Esophagus muscularis mucosa (tissue), 4 donors: ENCODE measurements around the gene MDM1. TPM values are rescaled to one million over a fixed set of nuclear protein-coding genes. Genes with fewer than 3 reads are reported as not detected.

ENCODE experiments used
- DNase-seq: peaks from one replicate; pipeline ENCODE4 v3.0.0-alpha.2; 2017; ENCODE audit errors: extremely low spot score
- H3K27ac ChIP-seq, 4 donors: fragments of 200-600 bp; sonication (generic); replicated peaks in 1 of 4; 1 replicate in 3 of 4; 2 replicates in 1 of 4; pipeline ENCODE4 v1.5.1; 2016 to 2019; ENCODE audit warnings: mild to moderate bottlenecking in 1 of 4
- H3K27me3 ChIP-seq, 4 donors: fragments of 200-600 bp; sonication (generic); one replicate each; pipeline versions ENCODE4 v1.5.1 to v1.6.0; 2016 to 2019
- H3K36me3 ChIP-seq, 4 donors: fragments of 200-600 bp; sonication (generic); one replicate each; pipeline ENCODE4 v1.5.1; 2016 to 2019
- H3K4me1 ChIP-seq, 4 donors: fragments of 200-600 bp; sonication (generic); one replicate each; pipeline ENCODE4 v1.5.1; 2016 to 2019
- H3K4me3 ChIP-seq, 4 donors: fragments of 200-600 bp; sonication (generic); 1 replicate in 2 of 4; 2 replicates in 2 of 4; pipeline ENCODE4 v1.5.1; 2016 to 2019; ENCODE audit warnings: mild to moderate bottlenecking in 4 of 4, moderate library complexity in 1 of 4
- H3K9me3 ChIP-seq, 4 donors: fragments of 200-600 bp; sonication (generic); 1 replicate in 3 of 4; 2 replicates in 1 of 4; pipeline ENCODE4 v1.5.1; 2016 to 2019
- CTCF ChIP-seq, 3 experiments: fragments of 200-600 bp in 2 of 3; fragments of 450-650 bp in 1 of 3; sonication (generic) in 2 of 3; IDR thresholded peaks; one replicate each; pipeline ENCODE4 v1.5.1; 2017 to 2019; ENCODE audit warnings: antibody characterized with exemption in 3 of 3, mild to moderate bottlenecking in 2 of 3, moderate library complexity in 1 of 3
- EP300 ChIP-seq: sonication (generic); formaldehyde crosslinking; IDR thresholded peaks from one replicate; pipeline ENCODE4 v1.6.1; 2017; ENCODE audit warnings: antibody characterized with exemption
- POLR2A ChIP-seq: fragments of 450-650 bp; IDR thresholded peaks from one replicate; pipeline ENCODE4 v1.6.1; 2017; ENCODE audit warnings: antibody characterized with exemption, moderate library complexity, mild to moderate bottlenecking, low read depth
- POLR2AphosphoS5 ChIP-seq, 2 donors: sonication (generic); formaldehyde crosslinking; IDR thresholded peaks; one replicate each; pipeline ENCODE4 v1.6.1; 2017; ENCODE audit warnings: antibody characterized with exemption in 2 of 2
- WGBS: methylation state at CpG from one replicate; pipeline ENCODE4 v1.1.5; 2018; 5-methylcytosine and 5-hydroxymethylcytosine counted together
- intact Hi-C: fragments of 100-400 bp; cut with DNase I; formaldehyde crosslinking; loops from one replicate; pipeline ENCODE4 v1.15.1; 2023
- total RNA-seq, 4 donors: library from RNA; depleted of rRNA; stranded (reverse); fragments of >200 nt; gene quantifications; one replicate each; pipeline versions ENCODE4 v1.1.0 to v1.2.1, GENCODE V29; 2016

The MDM1 gene
- total RNA-seq, 4 donors from 2014 or later: 11.3 to 33.2 (median 14.7) TPM

GRCh38 chr12:68264857-68265256, 67.3 kb downstream of the MDM1 start:
- Histone ChIP-seq H3K27ac (no peak overlapping the region), H3K4me3 (no peak overlapping the region), H3K36me3 (no peaks in the 10 kb centered on the region), H3K9me3 (no peaks in the 10 kb centered on the region), H3K27me3 (no peaks in the 10 kb centered on the region), H3K4me1 (no peaks in the 10 kb centered on the region)
- WGBS: 87% methylated on average over 2 of the region's 2 CpGs
- intact Hi-C loops: no loop called here
- DNase-seq: no peak
- no peak for TF ChIP-seq EP300
- TF ChIP-seq POLR2A: no peak
- no peak for TF ChIP-seq CTCF (IDR thresholded peaks at IDR 0.05)
- TF ChIP-seq POLR2AphosphoS5 (IDR thresholded peaks at IDR 0.05): no peak

GRCh38 chr12:68264158-68264855, 67.9 kb downstream of the MDM1 start:
- Histone ChIP-seq H3K27me3 (no peaks in the 10 kb centered on the region), H3K4me3 (no peak overlapping the region), H3K27ac (no peak overlapping the region), H3K9me3 (no peaks in the 10 kb centered on the region), H3K4me1 (no peaks in the 10 kb centered on the region), H3K36me3 (no peaks in the 10 kb centered on the region)
- DNase-seq: no peak
- intact Hi-C loops: no loop called here
- TF ChIP-seq POLR2AphosphoS5 (IDR thresholded peaks at IDR 0.05) (no peak), POLR2A (no peak), CTCF (IDR thresholded peaks at IDR 0.05) (no peak), EP300 (no peak)
- WGBS: 92% methylated on average over 7 of the region's 7 CpGs

- TF ChIP-seq EP300 (no peak), POLR2A (no peak), CTCF (IDR thresholded peaks at IDR 0.05) (no peak), POLR2AphosphoS5 (IDR thresholded peaks at IDR 0.05) (no peak)
- DNase-seq: no peak
- 93% methylated on average over 1 of the region's 1 CpG for WGBS
- Histone ChIP-seq H3K9me3 (no peaks in the 10 kb centered on the region), H3K27me3 (no peaks in the 10 kb centered on the region), H3K27ac (no peak overlapping the region), H3K4me1 (no peaks in the 10 kb centered on the region), H3K4me3 (no peak overlapping the region), H3K36me3 (no peaks in the 10 kb centered on the region)
- intact Hi-C loops: no loop called here
Measured at GRCh38 chr12:68263366-68263765, 68.8 kb downstream of the MDM1 start.

- no peaks in the 10 kb centered on the region for H3K27me3 ChIP-seq
- H3K9me3 ChIP-seq: no peaks in the 10 kb centered on the region
- intact Hi-C loops: no loop called here
- no peaks in the 10 kb centered on the region for H3K4me1 ChIP-seq
- no peak overlapping the region for H3K4me3 ChIP-seq
- no peak for TF ChIP-seq CTCF (IDR thresholded peaks at IDR 0.05)
- no peak for TF ChIP-seq POLR2A
- no peak for TF ChIP-seq EP300
- TF ChIP-seq POLR2AphosphoS5 (IDR thresholded peaks at IDR 0.05): no peak
- no peaks in the 10 kb centered on the region for H3K36me3 ChIP-seq
- no peak overlapping the region for H3K27ac ChIP-seq
- DNase-seq: no peak
Measured at GRCh38 chr12:68261896-68262295, 70.3 kb downstream of the MDM1 start.

GRCh38 chr12:68260153-68260552, 72.0 kb downstream of the MDM1 start:
- no peak overlapping the region for H3K4me3 ChIP-seq
- no peaks in the 10 kb centered on the region for H3K27me3 ChIP-seq
- intact Hi-C loops: no loop called here
- no peaks in the 10 kb centered on the region for H3K4me1 ChIP-seq
- 82% methylated on average over 3 of the region's 3 CpGs for WGBS
- DNase-seq: no peak
- no peak overlapping the region for H3K27ac ChIP-seq
- H3K9me3 ChIP-seq: no peaks in the 10 kb centered on the region
- no peaks in the 10 kb centered on the region for H3K36me3 ChIP-seq
- no peak for TF ChIP-seq POLR2A
- no peak for TF ChIP-seq POLR2AphosphoS5 (IDR thresholded peaks at IDR 0.05)
- TF ChIP-seq CTCF (IDR thresholded peaks at IDR 0.05): no peak
- TF ChIP-seq EP300: no peak
